Uterus (tissue), 4 donors: ENCODE results near the gene SLC25A26. TPM values are rescaled to one million over a fixed set of nuclear protein-coding genes. Genes with fewer than 3 reads are reported as not detected.
A peak's percentile ranks its signal among the peaks of the same experiment; 100 is the strongest.

ENCODE experiments used
- DNase-seq, 2 donors: peaks; one replicate each; pipeline ENCODE4 v3.0.0-alpha.2; 2019 to 2020
- H3K27ac ChIP-seq, 2 donors: fragments of 200-600 bp; sonication (generic); 1 replicate in 1 of 2; 2 replicates in 1 of 2; pipeline ENCODE4 v1.5.1; 2016 to 2018
- H3K27me3 ChIP-seq, 2 donors: fragments of 200-600 bp; sonication (generic); one replicate each; pipeline ENCODE4 v1.5.1; 2018 to 2019; ENCODE audit warnings: control low read depth in 1 of 2
- H3K36me3 ChIP-seq, 2 donors: fragments of 200-600 bp; sonication (generic); one replicate each; pipeline ENCODE4 v1.5.1; 2019; ENCODE audit warnings: control low read depth in 1 of 2
- H3K4me1 ChIP-seq, 2 donors: fragments of 200-600 bp; sonication (generic); one replicate each; pipeline ENCODE4 v1.5.1; 2018 to 2019; ENCODE audit warnings: control low read depth in 1 of 2
- H3K4me3 ChIP-seq, 2 donors: fragments of 200-600 bp; sonication (generic); 1 replicate in 1 of 2; 2 replicates in 1 of 2; pipeline ENCODE4 v1.5.1; 2018 to 2019; ENCODE audit warnings: mild to moderate bottlenecking in 1 of 2
- H3K9me3 ChIP-seq, 2 donors: fragments of 200-600 bp; sonication (generic); one replicate each; pipeline ENCODE4 v1.5.1; 2019; ENCODE audit warnings: control low read depth in 1 of 2
- CTCF ChIP-seq, 4 experiments: fragments of 200-600 bp in 2 of 4; fragments of 450-650 bp in 2 of 4; sonication (generic) in 2 of 4; IDR thresholded peaks; one replicate each; pipeline ENCODE4 v1.5.1; 2016 to 2019; ENCODE audit warnings: antibody characterized with exemption in 4 of 4, mild to moderate bottlenecking in 2 of 4, moderate library complexity in 1 of 4
- POLR2A ChIP-seq, 2 donors: fragments of 450-650 bp; IDR thresholded peaks; one replicate each; pipeline ENCODE4 v1.6.1; 2016; ENCODE audit warnings: antibody characterized with exemption in 2 of 2, mild to moderate bottlenecking in 1 of 2, moderate library complexity in 1 of 2
- intact Hi-C: fragments of 100-400 bp; cut with DNase I; formaldehyde crosslinking; loops from one replicate; pipeline ENCODE4 v1.15.1; 2023; ENCODE audit warnings: low total_unique reads
- total RNA-seq, 4 donors: library from RNA; depleted of rRNA in 3 of 4; stranded (reverse); fragments of >200 nt in 3 of 4; gene quantifications; one replicate each; pipeline versions ENCODE4 v1.1.0 to v1.2.4, GENCODE V29; 2014 to 2023
- donor health status: DM: yes; HTN: yes; CAD: no.

SLC25A26 gene
- total RNA-seq, 4 donors from 2014 or later = 10.6 to 24.9 (median 17.8) TPM

GRCh38 chr3:66371432-66371831 is 150.6 kb downstream of the SLC25A26 start:
- Histone ChIP-seq H3K36me3 (no peaks in the 10 kb centered on the region), H3K27me3 (no peaks in the 10 kb centered on the region), H3K4me3 (no peak overlapping the region), H3K4me1 (no peaks in the 10 kb centered on the region), H3K27ac (no peak overlapping the region), H3K9me3 (no peaks in the 10 kb centered on the region)
- TF ChIP-seq CTCF (IDR thresholded peaks at IDR 0.05) = no peak
- no peak for TF ChIP-seq POLR2A (IDR thresholded peaks at IDR 0.05)
- no peak for DNase-seq
- intact Hi-C loops = no loop called here

GRCh38 chr3:66372681-66373350 is 152.0 kb downstream of the SLC25A26 start:
- Histone ChIP-seq H3K27ac (no peak overlapping the region), H3K4me3 (no peak overlapping the region), H3K4me1 (no peaks in the 10 kb centered on the region), H3K9me3 (no peaks in the 10 kb centered on the region), H3K36me3 (no peaks in the 10 kb centered on the region), H3K27me3 (no peaks in the 10 kb centered on the region)
- no peak for DNase-seq
- TF ChIP-seq POLR2A (IDR thresholded peaks at IDR 0.05) (no peak), CTCF (IDR thresholded peaks at IDR 0.05) (peak in 1 of 4 experiments; percentile 15)
- intact Hi-C loops = no loop called here

GRCh38 chr3:66376568-66376967 is 155.8 kb downstream of the SLC25A26 start:
- no peak for TF ChIP-seq POLR2A (IDR thresholded peaks at IDR 0.05)
- DNase-seq = peak in 1 of 2 donors; percentile 50
- no peaks in the 10 kb centered on the region for H3K9me3 ChIP-seq
- no peak overlapping the region for H3K4me3 ChIP-seq
- H3K4me1 ChIP-seq = no peaks in the 10 kb centered on the region
- no peak overlapping the region for H3K27ac ChIP-seq
- no peaks in the 10 kb centered on the region for H3K27me3 ChIP-seq
- intact Hi-C loops = no loop called here
- no peaks in the 10 kb centered on the region for H3K36me3 ChIP-seq

GRCh38 chr3:66377800-66378199 is 157.0 kb downstream of the SLC25A26 start:
- intact Hi-C loops = no loop called here
- H3K9me3 ChIP-seq = no peaks in the 10 kb centered on the region
- no peaks in the 10 kb centered on the region for H3K36me3 ChIP-seq
- no peak for DNase-seq
- no peaks in the 10 kb centered on the region for H3K4me1 ChIP-seq
- no peak overlapping the region for H3K27ac ChIP-seq
- no peak overlapping the region for H3K4me3 ChIP-seq
- no peaks in the 10 kb centered on the region for H3K27me3 ChIP-seq
- TF ChIP-seq POLR2A (IDR thresholded peaks at IDR 0.05) (no peak), CTCF (IDR thresholded peaks at IDR 0.05) (no peak)

- TF ChIP-seq CTCF (IDR thresholded peaks at IDR 0.05) = peak in 1 of 4 experiments; percentile 22
- no peak for TF ChIP-seq POLR2A (IDR thresholded peaks at IDR 0.05)
- no peaks in the 10 kb centered on the region for H3K36me3 ChIP-seq
- H3K4me3 ChIP-seq = no peak overlapping the region
- no peaks in the 10 kb centered on the region for H3K27me3 ChIP-seq
- DNase-seq = no peak
- no peaks in the 10 kb centered on the region for H3K4me1 ChIP-seq
- no peak overlapping the region for H3K27ac ChIP-seq
- intact Hi-C loops = no loop called here
- no peaks in the 10 kb centered on the region for H3K9me3 ChIP-seq
These were observed 157.5 kb downstream of the SLC25A26 start for GRCh38 chr3:66378256-66378655.
